ENCODE measurements around the gene FAM184A.
A peak's percentile ranks its signal among the peaks of the same experiment; 100 is the strongest.
"Not testable (repeated sequence)": the region's sequence is repeated elsewhere in the genome, so short reads cannot be mapped to it uniquely, and the experiment has no call there.

The FAM184A gene, protein sequence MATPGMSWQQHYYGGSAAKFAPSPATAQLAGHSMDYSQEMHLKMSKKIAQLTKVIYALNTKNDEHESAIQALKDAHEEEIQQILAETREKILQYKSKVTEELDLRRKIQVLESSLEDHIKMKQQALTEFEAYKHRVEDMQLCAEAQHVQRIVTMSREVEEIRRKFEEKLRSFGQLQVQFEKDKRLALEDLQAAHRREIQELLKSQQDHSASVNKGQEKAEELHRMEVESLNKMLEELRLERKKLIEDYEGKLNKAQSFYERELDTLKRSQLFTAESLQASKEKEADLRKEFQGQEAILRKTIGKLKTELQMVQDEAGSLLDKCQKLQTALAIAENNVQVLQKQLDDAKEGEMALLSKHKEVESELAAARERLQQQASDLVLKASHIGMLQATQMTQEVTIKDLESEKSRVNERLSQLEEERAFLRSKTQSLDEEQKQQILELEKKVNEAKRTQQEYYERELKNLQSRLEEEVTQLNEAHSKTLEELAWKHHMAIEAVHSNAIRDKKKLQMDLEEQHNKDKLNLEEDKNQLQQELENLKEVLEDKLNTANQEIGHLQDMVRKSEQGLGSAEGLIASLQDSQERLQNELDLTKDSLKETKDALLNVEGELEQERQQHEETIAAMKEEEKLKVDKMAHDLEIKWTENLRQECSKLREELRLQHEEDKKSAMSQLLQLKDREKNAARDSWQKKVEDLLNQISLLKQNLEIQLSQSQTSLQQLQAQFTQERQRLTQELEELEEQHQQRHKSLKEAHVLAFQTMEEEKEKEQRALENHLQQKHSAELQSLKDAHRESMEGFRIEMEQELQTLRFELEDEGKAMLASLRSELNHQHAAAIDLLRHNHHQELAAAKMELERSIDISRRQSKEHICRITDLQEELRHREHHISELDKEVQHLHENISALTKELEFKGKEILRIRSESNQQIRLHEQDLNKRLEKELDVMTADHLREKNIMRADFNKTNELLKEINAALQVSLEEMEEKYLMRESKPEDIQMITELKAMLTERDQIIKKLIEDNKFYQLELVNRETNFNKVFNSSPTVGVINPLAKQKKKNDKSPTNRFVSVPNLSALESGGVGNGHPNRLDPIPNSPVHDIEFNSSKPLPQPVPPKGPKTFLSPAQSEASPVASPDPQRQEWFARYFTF

GRCh38 chr6:119078376-119079282 is at the start of gene FAM184A:
TSS of gene FAM184A (minus strand) at chr6:119078664. CDS start at chr6:119078299, 365 bp downstream.
- DNase-seq: peak; percentile 59 to 73

GRCh38 chr6:119127627-119128026 is 49.2 kb upstream of the FAM184A start:
- DNase-seq: no peak

DNA sequence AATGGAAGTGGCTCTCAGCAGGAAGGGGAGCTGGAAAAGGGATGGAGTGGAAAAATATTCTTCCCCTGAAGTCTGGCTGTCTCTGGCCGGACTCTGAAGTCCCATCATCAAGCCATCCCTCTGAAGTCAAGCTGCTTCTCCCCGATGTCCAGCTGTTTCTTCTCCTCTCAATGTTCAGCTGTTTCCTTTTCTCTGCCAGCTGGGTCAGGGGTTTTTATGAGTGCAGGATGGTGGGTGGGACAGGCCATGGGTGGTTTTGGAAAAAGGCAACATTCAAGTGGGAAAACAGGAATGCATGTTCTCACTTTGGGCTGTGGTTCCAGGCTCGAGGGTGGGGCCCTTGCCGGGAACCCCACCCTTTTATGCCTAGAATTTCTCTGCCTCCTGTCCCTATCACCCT is 48.4 kb upstream of the FAM184A start:
- DNase-seq: no peak

- DNase-seq: no peak
Observed at GRCh38 chr6:119126140-119126539, 47.7 kb upstream of the FAM184A start.

DNA sequence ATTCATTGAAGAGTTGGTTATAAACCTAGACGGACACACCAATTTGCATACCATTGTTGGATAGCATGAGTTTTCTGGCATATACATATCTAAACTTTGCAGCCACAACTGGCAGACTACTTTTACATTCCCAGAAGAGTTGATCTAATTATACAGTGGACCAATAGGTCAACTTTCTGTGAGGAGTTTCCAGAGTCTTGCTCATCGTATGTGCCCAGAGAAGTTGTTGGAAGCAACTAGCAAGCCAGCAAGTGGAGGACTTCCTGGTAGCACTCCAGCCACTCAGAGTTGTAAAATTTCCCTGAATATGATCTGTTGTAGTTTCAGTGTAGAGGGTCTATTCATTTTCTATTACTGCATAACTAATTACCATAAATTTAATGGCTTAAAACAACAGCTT is 47.1 kb upstream of the FAM184A start:
- DNase-seq: no peak

- DNase-seq: no peak
Observed at GRCh38 chr6:119124079-119124824, 45.8 kb upstream of the FAM184A start.

- DNase-seq: no peak
Observed at GRCh38 chr6:119122336-119122735, 43.9 kb upstream of the FAM184A start.

DNA sequence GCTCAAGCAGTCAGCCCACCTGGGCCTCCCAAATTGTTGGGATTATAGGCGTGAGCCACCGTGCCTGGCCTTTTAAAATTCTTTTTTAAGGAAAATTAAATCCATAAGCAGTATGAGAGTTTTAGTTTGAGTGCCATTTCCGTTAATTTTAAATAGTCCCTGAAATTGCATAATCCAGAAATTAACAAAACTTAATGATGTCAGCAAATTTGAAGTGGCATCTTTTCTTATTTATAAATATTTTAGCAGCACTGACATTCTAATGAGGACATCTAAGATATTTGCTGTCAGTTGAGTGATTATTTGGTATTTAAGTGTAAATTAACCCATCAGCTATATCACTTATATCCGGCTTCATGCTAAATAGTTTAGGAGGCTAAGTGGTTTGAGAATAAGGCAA is 42.9 kb upstream of the FAM184A start:
- no peak for DNase-seq

GRCh38 chr6:119119989-119120388 is 41.5 kb upstream of the FAM184A start:
- DNase-seq: no peak

GRCh38 chr6:119119062-119119461 is 40.6 kb upstream of the FAM184A start:
- DNase-seq: not testable (repeated sequence)

GRCh38 chr6:119116712-119117281 is 38.3 kb upstream of the FAM184A start:
- DNase-seq: no peak

GRCh38 chr6:119113961-119114360 is 35.5 kb upstream of the FAM184A start:
- DNase-seq: no peak

GRCh38 chr6:119112812-119113530 is 34.5 kb upstream of the FAM184A start:
- DNase-seq: no peak

DNA sequence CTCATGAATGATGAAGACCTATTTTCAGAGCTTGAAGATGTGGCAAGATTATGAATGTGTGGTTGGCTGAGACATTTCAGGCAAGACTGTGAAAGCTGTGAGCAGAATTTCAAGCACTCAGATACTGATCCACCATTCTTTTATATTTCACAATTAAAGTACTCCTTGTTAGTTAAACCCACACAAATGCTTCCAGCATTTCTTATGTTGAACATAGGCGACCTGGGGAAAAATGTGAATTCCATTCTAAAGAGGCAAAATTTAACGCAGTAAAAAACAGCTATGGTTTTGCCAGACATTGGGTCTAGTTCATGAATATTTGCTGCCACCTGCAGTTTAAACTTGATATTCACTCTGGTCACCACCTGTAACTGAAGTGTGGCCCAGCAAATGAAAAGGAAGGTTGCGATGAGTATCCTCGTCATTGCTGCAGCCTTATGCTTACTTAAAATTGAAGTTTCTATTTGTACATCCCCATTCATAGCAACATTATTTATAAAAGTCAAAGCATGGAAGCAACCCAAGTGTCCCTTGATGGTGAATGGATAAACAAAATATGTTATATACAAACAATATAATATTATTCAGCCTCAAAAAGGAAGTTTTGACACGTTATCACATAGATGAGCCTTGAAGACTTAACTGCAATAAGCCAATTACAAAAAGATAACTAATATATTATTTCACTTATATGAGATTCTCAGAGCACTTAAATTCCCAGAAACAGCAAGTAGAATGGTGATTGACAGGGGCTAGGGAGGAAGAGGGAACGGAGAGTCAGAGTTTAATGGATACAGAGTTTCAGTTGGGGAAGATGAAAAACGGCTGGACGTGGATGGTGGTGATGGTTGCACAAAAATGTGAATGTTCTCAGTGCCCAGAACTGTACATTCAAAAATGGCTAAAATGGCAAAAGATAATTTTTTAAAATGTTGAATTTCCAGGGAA is 32.4 kb upstream of the FAM184A start:
- DNase-seq: peak; percentile 20 to 69

GRCh38 chr6:119109654-119110325 is 31.3 kb upstream of the FAM184A start:
- no peak for DNase-seq

DNA sequence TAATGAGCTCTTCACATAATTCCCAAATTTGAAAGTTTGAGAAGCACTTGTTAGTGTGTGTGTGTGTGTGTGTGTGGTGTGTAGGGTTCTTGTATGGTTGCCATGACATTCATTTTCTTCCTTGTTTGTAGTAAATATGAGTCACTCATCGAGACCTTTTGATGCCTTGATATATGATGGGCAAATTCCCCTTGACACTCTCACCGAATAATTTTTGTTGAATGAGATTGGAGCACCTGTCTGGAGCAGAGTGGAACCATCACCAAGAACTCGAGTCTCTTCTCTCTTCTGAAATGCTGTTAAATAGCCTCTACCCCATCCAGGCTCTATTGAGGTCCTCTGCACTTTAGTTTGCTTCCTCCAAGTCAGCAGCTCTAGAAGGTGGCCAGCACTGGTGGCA is 29.6 kb upstream of the FAM184A start:
- DNase-seq: no peak

DNA sequence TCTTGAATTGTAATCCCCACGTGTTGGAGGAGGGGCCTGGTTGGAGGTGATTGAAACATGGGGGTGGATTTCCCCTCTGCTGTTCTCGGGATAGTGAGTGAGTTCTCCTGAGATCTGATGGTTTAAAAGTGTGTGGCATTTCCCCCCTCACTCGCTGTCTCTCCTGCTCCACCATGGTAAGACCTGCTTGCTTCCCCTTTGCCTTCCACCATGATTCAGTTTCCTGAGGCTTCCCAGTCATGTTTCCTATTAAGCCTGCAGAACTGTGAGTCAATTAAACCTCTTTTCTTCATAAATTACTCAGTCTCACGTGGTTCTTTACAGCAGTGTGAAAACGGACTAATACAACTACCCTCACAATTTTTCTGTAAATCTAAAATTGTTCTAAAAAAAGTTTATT is 26.8 kb upstream of the FAM184A start:
- DNase-seq: no peak

DNA sequence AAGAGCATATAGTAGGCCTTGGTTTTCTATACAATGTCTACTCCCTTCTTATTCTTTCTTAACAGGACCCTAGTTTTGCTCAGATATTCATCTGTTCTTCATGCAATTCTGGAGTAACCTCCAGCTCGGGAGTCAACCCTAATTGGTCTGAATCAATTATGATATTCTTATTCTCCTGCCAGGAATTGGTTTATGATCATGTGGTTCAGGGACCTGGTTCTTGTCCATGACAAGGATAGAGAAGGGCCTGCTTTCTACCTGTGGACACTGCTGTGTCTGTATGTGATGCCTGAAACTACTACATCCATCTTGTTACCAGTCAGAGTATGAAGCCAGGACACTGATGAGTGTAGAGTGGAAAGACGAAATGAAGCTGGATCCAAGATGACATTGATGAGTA is 24.4 kb upstream of the FAM184A start:
- no peak for DNase-seq

GRCh38 chr6:119100115-119100514 is 21.7 kb upstream of the FAM184A start:
- no peak for DNase-seq
